Retina (tissue), 1 donor: ENCODE measurements around the gene FBN1.

Experiments
- DNase-seq: peaks from one replicate; pipeline ENCODE4 v3.0.0-alpha.2; 2016

The FBN1 gene

DNA sequence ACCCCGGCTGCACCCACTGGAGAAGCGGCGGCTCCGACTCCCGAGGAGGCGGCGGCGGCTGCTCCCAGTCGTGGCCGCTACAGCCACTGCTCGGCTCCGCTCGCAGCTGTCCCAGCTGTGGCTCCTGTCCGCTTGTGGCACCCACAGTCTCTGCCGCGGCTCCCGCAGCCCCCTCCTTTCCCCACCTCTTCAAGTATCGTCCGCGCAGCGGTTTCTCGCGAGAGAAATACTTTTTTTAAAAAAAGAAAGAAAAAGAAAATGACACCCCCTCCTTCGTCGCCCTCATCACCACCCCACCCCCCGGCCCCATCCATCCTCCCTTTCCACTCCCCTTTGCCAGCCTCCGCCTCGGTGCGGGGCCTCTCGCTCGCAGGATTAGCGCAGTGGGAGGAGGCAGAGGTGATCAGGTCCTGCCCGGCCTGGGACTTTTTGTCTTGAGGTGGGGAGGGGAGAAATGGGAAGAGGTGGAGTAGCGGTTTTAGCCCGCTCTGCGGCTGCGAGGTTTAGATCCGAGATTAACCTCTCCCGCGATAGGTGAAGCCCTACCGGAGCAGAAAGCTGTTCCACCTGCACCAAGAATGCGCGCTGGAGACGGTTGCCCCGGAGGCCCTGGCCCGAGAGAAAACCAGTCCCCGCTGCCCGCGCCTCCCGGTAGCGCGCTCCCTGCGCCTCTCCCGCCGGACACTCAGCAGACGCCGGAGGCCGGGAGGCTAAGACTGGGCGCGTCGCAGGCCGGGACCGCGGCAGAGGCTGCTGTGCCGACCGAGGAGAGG lies at the start of gene FBN1:
TSS of gene FBN1 (minus strand) at position 152 of the 773 bp plus-strand sequence. CDS start 940 bp downstream, outside the sequence.
- DNase-seq, result peak; percentile 85

DNA sequence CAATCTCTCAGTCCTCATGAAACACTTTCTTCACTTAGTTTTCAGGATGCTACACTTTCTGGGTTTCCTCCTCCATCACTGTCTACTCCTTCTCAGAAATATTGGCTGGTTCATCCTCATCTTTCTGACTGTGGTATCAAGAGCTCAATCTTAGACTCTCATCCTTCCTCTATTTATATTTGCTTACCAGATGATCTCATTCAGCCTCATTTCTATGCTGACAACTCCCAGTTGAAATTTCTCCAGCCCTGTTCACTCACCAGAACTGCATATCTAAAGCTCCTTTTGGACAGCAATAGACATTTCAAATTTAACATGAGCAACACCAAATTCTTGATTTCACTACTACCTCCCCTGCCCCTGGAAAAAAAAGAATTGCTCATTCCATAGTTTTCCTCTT lies 48.0 kb upstream of the FBN1 start:
- DNase-seq, result no peak

DNA sequence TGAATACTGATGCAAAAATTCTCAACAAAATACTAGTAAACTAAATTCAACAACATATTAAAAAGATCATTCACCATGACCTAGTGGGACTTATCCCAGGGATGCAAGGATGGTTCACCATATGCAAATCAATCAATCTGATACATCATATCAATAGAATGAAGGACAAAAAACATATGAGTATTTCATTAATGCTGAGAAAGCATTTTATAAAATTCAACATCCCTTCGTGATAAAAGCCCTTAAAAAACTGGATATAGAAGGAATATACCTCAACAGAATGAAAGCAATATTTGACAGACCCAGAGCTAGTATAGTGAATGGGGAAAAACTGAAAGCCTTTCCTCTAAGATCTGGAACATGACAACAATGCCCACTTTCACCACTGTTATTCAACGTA lies 43.0 kb upstream of the FBN1 start:
- DNase-seq, result no peak

DNA sequence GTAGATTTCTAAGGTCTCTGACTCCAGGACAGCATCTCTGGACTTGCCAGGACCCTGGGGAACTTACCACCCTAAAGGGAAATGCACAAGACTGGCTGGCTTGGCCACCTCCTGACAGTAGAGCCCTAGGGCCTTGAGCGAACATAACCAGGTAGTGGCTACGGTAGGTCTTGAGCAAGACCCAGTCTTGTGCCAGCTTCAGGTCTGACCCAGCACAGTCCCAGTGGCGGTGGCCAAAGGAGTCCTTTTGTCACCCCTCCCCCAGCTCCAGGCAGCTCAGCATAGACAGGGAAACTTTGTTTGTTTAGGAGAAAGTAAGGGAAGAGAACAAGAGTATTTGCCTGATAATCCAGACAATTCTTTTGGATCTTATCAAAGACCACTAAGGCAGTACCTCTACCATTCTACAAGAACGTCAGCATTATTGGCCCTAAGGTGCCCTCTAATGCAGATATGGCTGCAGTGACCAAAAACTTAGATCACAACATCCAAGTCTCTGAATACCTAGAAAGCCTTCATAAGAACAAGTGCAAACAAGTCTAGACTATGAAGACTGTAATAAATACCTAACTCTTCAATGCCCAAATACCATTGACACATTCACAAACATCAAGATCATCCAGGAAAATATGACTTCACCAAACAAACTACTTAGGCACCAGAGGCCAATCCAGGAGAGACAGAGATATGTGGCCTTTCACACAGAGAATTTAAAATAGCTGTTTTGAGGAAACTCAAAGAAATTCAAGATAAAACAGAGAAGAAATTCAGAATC lies 38.7 kb upstream of the FBN1 start:
- no peak for DNase-seq

DNA sequence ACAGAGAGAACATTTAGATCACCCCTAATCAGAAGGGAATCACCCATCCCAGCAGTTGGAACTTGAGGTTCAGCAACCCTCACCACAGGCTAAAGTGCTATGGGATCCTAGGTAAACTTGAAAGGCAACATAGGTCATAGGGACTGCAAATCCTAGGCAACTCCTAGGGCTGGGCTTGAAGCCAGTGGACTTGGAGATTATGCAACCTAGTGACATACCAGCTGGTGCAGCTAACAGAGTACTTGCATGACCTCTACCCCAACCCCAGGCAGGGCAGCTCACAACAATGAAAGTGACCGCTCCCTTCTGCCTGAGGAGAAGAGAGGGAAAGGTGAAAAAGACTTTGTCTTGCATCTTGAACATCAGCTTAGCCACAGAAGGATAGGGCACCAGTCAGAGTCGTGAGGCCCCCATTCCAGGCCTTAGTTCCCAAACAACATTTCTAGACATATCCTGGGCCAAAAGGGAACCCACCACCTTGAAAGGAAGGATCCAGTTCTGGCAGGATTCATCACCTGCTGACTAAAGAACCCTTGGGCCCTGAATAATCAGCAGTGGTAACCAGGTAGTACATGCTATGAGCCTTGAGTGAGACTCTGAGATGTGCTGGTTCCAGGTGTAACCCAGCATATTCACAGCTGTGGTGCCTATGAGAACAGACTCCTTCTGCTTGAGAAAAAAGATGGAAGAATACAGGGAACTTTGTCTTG lies 37.6 kb upstream of the FBN1 start:
- DNase-seq, result no peak

DNA sequence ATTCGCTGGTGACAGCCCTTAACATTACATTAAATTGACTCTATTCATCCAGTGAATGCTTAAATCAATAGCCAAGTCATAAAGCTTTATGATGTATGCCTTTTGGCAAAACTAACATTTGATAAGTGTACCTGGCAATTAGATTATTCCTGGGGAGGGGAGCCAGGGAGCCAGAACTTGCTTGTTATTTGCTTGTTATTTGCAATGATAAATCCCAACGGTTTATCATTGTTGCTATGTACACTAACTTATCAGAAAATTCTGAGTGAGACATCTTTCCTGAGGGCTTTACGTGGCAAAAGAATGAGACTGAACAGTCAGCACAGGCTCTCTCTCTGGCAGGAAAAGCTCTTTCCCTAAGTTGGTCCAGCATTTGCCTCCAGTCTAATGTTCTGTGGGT lies 35.8 kb upstream of the FBN1 start:
- DNase-seq, result no peak

DNA sequence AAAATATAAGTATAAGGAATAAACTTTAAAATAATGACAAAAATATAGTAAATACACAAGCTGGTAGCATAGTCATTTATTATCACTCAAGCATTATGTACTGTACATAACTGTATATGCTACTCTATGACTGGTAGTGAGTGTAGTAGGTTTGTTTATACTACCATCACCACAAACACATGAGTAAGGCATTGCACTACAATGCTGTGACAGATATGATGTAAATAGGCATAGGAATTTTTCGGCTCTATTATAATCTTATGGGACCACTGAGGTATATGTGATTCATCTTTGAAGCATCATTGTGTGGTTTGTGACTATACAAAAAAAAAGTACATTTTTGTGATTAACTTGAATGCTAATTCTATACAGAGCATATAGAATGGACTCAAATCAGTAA lies 35.3 kb upstream of the FBN1 start:
- DNase-seq, result no peak

DNA sequence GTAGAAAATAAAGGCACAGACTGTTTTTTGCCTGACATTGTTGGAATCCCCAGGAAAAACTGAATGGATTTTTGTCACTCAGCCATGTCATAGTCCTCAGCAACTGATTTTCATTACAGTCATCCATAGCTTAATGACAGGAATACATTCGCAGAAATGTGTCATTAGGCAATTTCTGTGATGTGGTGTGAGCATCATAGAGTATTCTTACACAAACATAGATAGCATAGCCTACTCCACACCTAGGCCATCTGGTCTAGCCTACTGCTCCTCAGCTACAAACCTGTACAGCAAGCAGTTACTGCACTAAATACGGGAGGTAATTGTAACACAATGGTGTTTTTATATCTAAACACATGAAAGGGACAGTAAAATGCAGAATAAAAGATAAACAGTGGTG lies 34.4 kb upstream of the FBN1 start:
- DNase-seq, result no peak

DNA sequence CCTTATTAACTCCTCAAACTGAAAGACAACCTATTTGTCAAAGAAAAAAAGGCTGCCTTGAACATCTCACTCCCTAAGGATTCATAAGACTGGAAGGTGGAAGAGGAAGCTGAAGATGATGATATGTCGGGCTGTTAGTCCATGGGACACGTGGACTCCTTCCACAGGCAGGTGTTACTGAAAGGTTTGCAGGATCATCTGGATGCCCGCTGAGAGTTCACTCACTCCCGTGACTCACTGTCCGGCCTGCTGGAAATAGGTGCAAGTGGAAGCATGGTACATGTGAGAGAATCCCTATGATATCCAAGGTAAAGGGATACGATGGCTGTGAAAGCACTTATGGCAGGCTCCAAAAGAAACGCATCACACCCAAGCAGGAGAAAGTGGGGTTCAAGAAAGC lies 33.3 kb upstream of the FBN1 start:
- DNase-seq, result no peak

DNA sequence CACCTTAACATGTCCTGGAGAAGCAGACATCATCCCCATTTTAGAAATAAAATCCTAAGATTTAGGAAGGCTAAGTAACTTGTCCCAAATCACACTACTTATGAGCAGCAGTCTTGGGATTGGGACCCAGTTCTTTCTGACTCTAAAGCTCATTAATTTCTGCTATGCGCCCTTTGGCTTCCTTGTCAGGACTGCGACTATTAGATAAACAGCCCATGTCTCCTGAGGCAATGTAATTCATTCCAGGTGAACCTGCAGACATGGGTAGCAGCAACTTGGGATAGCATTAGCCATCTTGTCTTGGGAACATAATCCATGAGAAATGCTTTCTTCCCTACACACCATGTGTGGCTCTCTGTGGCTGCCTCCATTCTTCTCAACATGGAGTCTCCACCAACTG lies 32.3 kb upstream of the FBN1 start:
- DNase-seq, result no peak

DNA sequence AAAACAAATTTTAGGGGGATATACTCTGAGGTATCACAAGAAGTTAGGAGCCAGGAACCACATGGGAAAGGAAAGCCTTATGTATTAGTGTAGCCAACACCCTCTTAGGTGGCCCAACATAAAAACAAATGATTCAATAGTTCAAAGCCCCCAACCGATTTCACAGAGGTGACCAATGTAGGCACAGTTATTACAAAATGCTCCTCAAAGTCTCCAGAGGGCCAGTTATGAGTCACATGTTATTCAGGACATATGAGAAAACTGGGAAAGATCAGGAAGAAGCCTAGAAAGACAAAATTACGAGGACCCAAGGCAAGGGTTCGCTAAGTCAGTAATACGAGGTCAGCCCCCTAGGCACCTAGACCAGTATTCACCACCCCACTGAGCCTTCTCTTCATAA lies 29.9 kb upstream of the FBN1 start:
- no peak for DNase-seq

DNA sequence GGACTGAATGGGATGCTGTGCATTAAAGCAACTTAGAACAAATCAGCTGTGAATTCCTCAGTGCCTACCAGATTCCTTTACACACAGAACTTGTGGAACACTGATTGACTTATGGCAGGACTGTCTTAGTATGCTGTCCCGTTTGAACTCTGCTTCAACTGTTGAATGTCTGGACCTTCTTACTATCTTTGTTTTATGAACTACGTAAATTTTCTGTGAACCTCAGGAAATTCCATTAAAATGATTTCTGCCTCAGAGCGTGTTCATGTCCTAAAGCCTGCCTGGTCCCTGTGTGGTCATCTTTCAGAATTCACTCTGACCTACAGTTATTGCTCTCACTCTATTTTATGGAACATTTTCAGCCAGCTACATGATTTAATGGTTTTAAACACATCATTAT lies 29.4 kb upstream of the FBN1 start:
- no peak for DNase-seq

DNA sequence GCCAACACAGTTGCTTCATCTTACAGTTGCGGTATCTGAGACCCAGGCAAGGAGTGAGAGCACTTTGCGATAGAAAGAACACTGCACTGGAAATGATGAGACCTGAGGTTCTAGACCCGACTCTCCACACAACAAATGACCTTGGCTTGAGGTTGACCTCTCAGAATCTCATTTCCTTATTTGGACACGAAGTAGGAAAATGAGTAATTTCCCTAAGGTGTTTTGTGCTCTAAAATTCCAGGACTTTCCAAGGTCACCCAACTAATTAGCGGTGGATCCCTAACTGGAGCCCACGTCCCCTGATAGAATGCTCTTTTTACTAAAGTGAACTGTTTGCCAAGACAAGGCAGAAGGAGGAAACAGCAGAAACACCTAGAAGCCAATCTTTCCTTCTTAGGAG lies 26.7 kb upstream of the FBN1 start:
- DNase-seq, result no peak

DNA sequence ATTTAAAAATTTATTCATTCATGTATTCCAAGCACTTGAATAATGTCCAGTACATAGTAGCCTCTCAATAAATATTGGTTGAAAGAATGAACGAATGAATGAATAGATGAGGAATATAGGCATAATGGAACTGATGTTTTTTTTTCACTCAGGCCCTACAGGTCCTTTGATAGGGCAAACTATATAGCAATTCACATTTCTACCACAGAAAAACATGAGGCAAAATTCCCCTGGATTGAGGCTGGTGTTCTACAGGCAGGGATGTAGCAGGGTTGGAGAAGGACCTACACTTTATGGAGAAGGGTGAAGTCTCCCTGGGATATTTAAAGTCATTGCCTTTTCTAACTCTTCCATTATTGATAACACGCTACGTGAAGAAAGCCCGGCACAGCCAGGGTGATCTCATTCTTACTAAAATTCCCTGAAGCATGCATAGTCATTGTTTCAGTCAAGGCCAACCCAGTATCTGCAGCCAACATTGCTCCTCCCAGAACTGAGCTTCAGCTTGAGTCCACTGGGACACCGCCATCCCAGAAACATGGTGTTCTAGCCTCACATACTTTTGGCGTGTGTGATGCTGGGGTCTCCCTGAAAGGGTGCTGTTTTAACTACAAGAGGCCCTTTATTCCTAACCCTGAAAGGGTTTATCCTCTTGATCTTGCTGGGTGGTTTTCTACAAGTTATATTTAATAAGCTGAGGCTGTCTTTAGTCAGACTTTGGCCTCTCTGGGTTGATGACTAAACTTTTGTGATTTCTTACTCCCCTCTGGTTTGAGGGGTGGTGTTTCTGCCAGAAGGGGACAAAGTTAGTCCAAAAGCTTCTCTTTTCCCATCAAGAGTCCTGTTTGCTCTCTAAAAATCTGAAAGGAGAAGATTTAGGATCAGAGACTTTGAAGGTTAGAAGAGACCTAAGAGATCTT lies 25.9 kb upstream of the FBN1 start:
- no peak for DNase-seq

DNA sequence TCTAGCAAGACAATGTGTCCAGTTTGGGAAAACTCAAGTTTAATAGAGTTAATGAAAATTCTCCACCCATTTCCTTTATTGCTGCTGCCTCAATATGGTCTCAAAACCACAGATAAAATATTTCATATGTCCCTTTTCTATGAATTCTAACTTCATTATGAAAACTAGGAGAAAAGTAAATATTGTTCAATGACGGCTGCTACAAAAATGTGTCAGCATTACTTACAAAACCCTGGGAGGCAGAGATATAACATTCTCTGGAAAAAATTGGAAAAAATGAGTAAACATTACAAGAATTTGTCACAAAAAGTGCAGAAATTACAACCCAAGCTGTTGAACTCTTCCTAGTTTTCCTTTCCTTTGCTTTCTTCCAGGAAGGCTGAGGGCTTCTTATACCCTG lies 22.2 kb upstream of the FBN1 start:
- no peak for DNase-seq

DNA sequence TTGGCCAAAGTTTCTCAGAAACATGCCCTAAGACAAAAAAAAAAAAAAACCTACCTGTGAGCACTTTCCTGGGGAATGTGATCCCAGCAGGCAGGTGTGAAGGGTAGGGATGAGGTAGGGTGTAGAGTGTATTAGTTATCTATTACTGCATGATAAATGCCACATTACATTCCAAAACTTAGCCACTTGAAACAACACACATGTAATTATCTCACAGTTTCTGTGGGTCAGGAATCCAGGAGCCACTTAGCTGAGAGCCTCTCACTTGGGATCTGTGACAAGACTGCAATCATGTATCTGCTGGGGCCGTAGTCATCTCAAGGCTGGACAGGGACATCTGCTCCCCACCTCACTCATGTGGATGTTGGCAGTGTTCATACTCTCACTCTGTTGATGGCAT lies 18.9 kb upstream of the FBN1 start:
- no peak for DNase-seq

DNA sequence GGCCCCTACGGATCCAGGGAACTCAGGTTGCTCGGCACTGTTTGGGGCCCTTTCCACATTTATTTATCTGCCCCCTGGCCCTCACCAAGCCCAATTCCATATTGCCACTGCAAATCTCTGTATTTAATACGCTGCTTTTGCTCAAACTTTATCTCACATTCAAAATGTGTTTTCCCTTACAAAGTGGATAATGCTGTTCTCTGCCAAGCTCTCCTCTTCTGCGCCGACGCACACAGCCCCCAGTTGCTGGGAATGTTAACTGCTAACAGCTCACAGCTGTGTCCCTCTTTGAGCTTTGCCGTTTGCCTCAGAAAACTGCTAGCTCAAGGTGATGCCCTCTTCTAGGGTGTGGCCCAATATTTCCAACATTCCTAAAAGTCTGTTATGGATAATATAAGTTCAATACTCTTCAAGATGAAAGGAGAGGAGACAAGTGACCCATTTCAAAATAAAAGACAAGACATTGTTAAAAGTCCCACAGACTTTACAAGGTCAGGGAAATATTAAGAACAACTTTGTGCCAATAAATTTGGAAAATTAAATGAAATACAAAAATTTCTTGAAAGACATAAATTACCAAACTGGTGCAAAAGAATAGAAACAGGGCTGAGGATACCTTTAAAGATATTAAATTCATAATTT lies 12.6 kb upstream of the FBN1 start:
- no peak for DNase-seq

DNA sequence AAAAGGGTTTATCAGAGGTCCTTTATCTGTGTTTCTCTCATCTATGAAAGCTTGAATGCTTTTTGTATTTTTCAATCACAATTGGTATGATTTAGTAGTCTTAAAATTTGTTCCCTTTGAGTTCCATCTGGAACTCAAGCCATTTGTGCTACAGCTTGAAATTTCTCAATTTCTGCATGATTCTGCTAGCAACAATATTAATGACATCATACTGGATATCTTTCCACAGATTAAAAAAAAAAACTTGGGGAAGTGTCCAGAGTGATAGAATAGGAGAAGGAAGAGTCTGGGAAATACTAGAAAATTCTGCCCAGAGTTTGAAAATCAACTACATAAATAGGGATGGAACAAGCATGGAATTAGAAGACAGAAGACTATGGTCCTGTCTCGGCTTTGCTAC lies 9.3 kb upstream of the FBN1 start:
- DNase-seq, result no peak

DNA sequence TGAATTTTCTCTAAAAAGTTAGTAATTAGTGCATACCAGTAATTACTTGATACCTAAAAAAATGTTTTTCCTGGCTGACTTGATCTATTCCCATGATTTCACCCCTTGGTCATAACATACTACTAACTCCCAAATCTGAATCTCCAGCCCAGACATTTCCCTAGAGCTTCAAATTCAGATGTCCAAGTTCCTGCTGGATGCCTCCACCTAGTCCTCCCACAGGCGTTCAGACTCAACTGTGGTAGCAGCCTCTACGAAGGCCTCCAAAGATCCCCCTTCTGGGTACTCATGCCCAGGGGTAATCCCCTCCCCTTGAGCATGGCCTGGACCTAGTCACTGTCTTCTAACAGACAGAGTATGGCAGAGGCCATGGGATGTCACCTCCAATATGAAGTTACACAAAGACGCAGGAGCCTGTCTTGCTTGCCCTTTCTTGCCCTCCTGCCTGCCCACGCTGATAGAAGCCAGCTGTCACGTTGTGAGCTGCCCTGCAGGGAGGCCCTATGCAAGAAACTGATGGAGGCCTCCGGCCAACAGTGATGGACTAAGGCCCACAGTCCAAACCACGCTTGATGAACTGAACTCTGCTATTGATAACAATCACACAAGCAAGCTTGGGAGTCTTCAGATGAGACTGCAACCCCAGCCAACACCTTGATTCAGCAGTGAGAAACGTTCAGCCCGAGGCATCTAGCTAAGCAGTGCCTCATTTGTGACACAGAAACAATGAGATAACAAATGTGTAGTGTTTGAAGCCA lies 8.6 kb upstream of the FBN1 start:
- DNase-seq, result no peak

DNA sequence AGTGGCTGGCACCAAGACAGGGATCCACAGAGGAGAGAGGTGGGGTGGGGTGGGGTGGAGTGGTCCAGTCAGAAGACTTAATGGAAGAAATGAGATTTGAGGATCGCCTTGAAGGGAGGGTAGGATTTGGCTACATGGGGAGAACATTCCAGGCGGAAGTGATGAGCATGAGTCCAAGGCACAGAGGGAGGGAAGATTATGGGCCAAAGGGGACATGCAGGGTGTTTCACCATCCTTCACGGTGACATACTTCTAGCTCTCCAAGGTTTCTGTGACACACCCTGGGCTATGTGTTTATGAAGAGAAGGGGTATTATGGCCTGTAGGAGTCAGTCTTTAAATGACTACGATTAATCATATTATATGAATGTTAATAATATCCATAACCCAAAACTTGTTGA lies 7.7 kb upstream of the FBN1 start:
- no peak for DNase-seq

DNA sequence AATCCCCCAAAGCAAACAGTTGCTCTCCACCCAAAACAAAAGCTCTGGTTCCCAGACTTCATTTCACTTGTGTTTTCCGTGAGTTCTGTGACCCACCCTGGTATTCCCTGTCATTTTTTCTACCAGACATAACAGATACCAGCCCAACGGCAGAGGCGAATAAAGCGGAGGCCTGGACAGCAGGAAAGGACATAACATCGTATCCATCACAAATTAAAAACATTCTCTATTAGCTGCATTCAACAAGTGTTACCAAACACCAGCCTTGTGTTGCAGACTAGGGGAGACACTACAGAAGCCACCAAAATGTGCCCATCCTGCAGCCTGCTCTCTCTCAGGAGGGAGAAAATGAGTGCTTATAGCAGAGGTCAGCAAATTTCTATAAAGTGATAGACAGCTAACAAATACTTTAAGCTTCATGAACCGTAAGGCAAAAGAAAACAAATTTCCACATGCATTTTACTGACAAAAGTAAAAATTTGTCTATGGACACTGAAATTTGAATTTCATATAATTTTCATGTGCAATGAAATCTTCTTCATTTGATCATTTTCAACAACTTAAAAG lies 7.1 kb upstream of the FBN1 start:
- DNase-seq, result no peak
